GM21723 (cell line): ENCODE data around the gene XKR7.
"Not testable (repeated sequence)": the region's sequence is repeated elsewhere in the genome, so short reads cannot be mapped to it uniquely, and the experiment has no call there.

Source experiments
- ATAC-seq: cut with Tn5 transposase; IDR thresholded peaks from one replicate; pipeline ENCODE4 v1.9.1; 2021; ENCODE audit warnings: mild to moderate bottlenecking, moderate library complexity; ENCODE audit not compliant: unreplicated experiment

XKR7 gene

GRCh38 chr20:32010666-32011065 lies 42.7 kb downstream of the XKR7 start:
- ATAC-seq: no peak

- ATAC-seq: no peak
Observed at GRCh38 chr20:32012159-32012688, 44.3 kb downstream of the XKR7 start.

- no peak for ATAC-seq
Observed at GRCh38 chr20:32013326-32013725, 45.4 kb downstream of the XKR7 start.

GRCh38 chr20:32017711-32018251 lies 49.8 kb downstream of the XKR7 start:
- no peak for ATAC-seq

- ATAC-seq: no peak
Observed at GRCh38 chr20:32018269-32019155, 50.6 kb downstream of the XKR7 start.

- ATAC-seq: no peak
Observed at GRCh38 chr20:32019156-32019510, 51.2 kb downstream of the XKR7 start.

GRCh38 chr20:32019563-32020463 lies 51.9 kb downstream of the XKR7 start:
- no peak for ATAC-seq

GRCh38 chr20:32021091-32021490 lies 53.1 kb downstream of the XKR7 start:
- ATAC-seq: no peak

GRCh38 chr20:32024683-32025295 lies 56.8 kb downstream of the XKR7 start:
- ATAC-seq: no peak

GRCh38 chr20:32027643-32028042 lies 59.7 kb downstream of the XKR7 start:
- ATAC-seq: no peak

- ATAC-seq: no peak
Observed at GRCh38 chr20:32028647-32029372, 60.9 kb downstream of the XKR7 start.

- ATAC-seq: no peak
Observed at GRCh38 chr20:32029561-32029960, 61.6 kb downstream of the XKR7 start.

- no peak for ATAC-seq
Observed at GRCh38 chr20:32031007-32031958, 63.3 kb downstream of the XKR7 start.

GRCh38 chr20:32033316-32033715 lies 65.4 kb downstream of the XKR7 start:
- ATAC-seq: no peak

GRCh38 chr20:32033721-32034120 lies 65.8 kb downstream of the XKR7 start:
- not testable (repeated sequence) for ATAC-seq

GRCh38 chr20:32034581-32035425 lies 66.9 kb downstream of the XKR7 start:
- ATAC-seq: no peak

GRCh38 chr20:32035426-32035779 lies 67.5 kb downstream of the XKR7 start:
- ATAC-seq: no peak

GRCh38 chr20:32036252-32036651 lies 68.3 kb downstream of the XKR7 start:
- no peak for ATAC-seq
